Lower lobe of right lung (tissue), 2 donors: ENCODE measurements around the gene BAAT. TPM values are rescaled to one million over a fixed set of nuclear protein-coding genes. Genes with fewer than 3 reads are reported as not detected.
A peak's percentile ranks its signal among the peaks of the same experiment; 100 is the strongest.

Experiments used
- ATAC-seq, 2 donors: fragments of 200-7000 bp; cut with Tn5 transposase; one replicate each; pipeline ENCODE4 v1.9.1; 2020 to 2022; ENCODE audit warnings: mild to moderate bottlenecking in 2 of 2, moderate library complexity in 2 of 2
- DNase-seq: peaks from one replicate; pipeline ENCODE4 v3.0.0-alpha.2; 2020
- H3K27ac ChIP-seq: fragments of 200-600 bp; one replicate; pipeline ENCODE4 v1.8.0; 2022
- H3K27me3 ChIP-seq: fragments of 200-600 bp; one replicate; pipeline ENCODE4 v1.8.0; 2022; ENCODE audit warnings: low read depth
- H3K36me3 ChIP-seq: fragments of 200-600 bp; one replicate; pipeline ENCODE4 v1.8.0; 2022; ENCODE audit warnings: mild to moderate bottlenecking
- H3K4me1 ChIP-seq: fragments of 200-600 bp; one replicate; pipeline ENCODE4 v1.8.0; 2022
- H3K4me3 ChIP-seq: fragments of 200-600 bp; one replicate; pipeline ENCODE4 v1.8.0; 2022; ENCODE audit warnings: mild to moderate bottlenecking
- H3K9me3 ChIP-seq: fragments of 200-600 bp; one replicate; pipeline ENCODE4 v1.8.0; 2022
- CTCF ChIP-seq: fragments of 200-600 bp; IDR thresholded peaks from one replicate; pipeline ENCODE4 v1.8.0; 2022; ENCODE audit warnings: antibody characterized with exemption, mild to moderate bottlenecking
- intact Hi-C: fragments of 100-400 bp; cut with DNase I; formaldehyde crosslinking; loops from one replicate; pipeline ENCODE4 v1.11.0; 2022
- total RNA-seq: library from RNA; stranded (reverse); fragmentation: NEBNext Ultra II Directional; extraction: Animal tissue kit (Norgen Biotek cat#: 25700); gene quantifications from one replicate; pipeline ENCODE4 v1.2.1, GENCODE V29; 2021
- donor health status: DM: no; HTN: yes; CAD: no; lungs with severe emphysema.

BAAT gene
- total RNA-seq, 1 donor from 2014 or later = not detected

GRCh38 chr9:101398930-101399642 lies 14.3 kb upstream of the BAAT start:
- ATAC-seq (peak; percentile 42 to 51), DNase-seq (no peak)
- no peak for TF ChIP-seq CTCF
- H3K4me3 ChIP-seq = peak overlapping the region; percentile 78
- peak overlapping the region; percentile 91 for H3K27ac ChIP-seq
- peaks cover 37% of the 10 kb centered on the region for H3K36me3 ChIP-seq
- H3K27me3 ChIP-seq = no peaks in the 10 kb centered on the region
- H3K4me1 ChIP-seq = peaks cover 44% of the 10 kb centered on the region
- H3K9me3 ChIP-seq = peaks cover 13% of the 10 kb centered on the region
- intact Hi-C loops = no loop called here

GRCh38 chr9:101398068-101398929 lies 13.5 kb upstream of the BAAT start, which contains the start of the genes MRPL50 and ZNF189:
Gene MRPL50 (minus strand): TSS chr9:101398618. CDS start chr9:101398592, 26 bp downstream.
Gene ZNF189 (plus strand): TSS chr9:101398851. CDS start chr9:101399157, 306 bp downstream.
- H3K27me3 ChIP-seq = no peaks in the 10 kb centered on the region
- H3K4me3 ChIP-seq = peak within 1 kb of the TSS; percentile 78
- DNase-seq (peak; percentile 99), ATAC-seq (peak; percentile 98 to 99)
- intact Hi-C loops = no loop called here
- H3K4me1 ChIP-seq = peaks cover 44% of the 10 kb centered on the region
- peaks cover 29% of the 10 kb centered on the region for H3K36me3 ChIP-seq
- peak within 1 kb of the TSS; percentile 91 for H3K27ac ChIP-seq
- no peak for TF ChIP-seq CTCF
- H3K9me3 ChIP-seq = peaks cover 11% of the 10 kb centered on the region

GRCh38 chr9:101397746-101398067 lies 12.9 kb upstream of the BAAT start:
- H3K9me3 ChIP-seq = peaks cover 12% of the 10 kb centered on the region
- peak overlapping the region; percentile 78 for H3K4me3 ChIP-seq
- DNase-seq (no peak), ATAC-seq (peak in 1 of 2 donors; percentile 2)
- peaks cover 23% of the 10 kb centered on the region for H3K36me3 ChIP-seq
- TF ChIP-seq CTCF = no peak
- H3K4me1 ChIP-seq = peaks cover 44% of the 10 kb centered on the region
- peak overlapping the region; percentile 91 for H3K27ac ChIP-seq
- intact Hi-C loops = no loop called here
- no peaks in the 10 kb centered on the region for H3K27me3 ChIP-seq

- H3K36me3 ChIP-seq = peaks cover 13% of the 10 kb centered on the region
- no peak for TF ChIP-seq CTCF
- intact Hi-C loops = no loop called here
- ATAC-seq = no peak
- DNase-seq = no peak
- no peaks in the 10 kb centered on the region for H3K27me3 ChIP-seq
- peaks cover 24% of the 10 kb centered on the region for H3K4me1 ChIP-seq
- peaks cover 13% of the 10 kb centered on the region for H3K9me3 ChIP-seq
- H3K4me3 ChIP-seq = no peak overlapping the region
- no peak overlapping the region for H3K27ac ChIP-seq
These were observed 9.9 kb upstream of the BAAT start for GRCh38 chr9:101394687-101395086.

- peaks cover 13% of the 10 kb centered on the region for H3K9me3 ChIP-seq
- H3K27ac ChIP-seq = no peak overlapping the region
- TF ChIP-seq CTCF = no peak
- H3K4me3 ChIP-seq = no peak overlapping the region
- H3K27me3 ChIP-seq = no peaks in the 10 kb centered on the region
- H3K36me3 ChIP-seq = peaks cover 28% of the 10 kb centered on the region
- no peak for DNase-seq
- peaks cover 20% of the 10 kb centered on the region for H3K4me1 ChIP-seq
- ATAC-seq = no peak
- intact Hi-C loops = no loop called here
These were observed 8.3 kb upstream of the BAAT start for GRCh38 chr9:101393135-101393534.
